K562 (cell line): ENCODE results near the gene WASF2. TPM values are rescaled to one million over a fixed set of nuclear protein-coding genes. Genes with fewer than 3 reads are reported as not detected.
A peak's percentile ranks its signal among the peaks of the same experiment; 100 is the strongest.

Experiments
- ARNT ChIP-seq, 2 experiments: fragments of 450-650 bp; IDR thresholded peaks; 2 replicates each; pipeline ENCODE4 v1.6.1; 2016; ENCODE audit warnings: mild to moderate bottlenecking in 1 of 2
- CBFB ChIP-seq: sonication (generic); formaldehyde crosslinking; IDR thresholded peaks from 2 replicates; pipeline ENCODE4 v1.4.0; 2020; ENCODE audit warnings: mild to moderate bottlenecking, missing genetic modification reagents
- E2F6 ChIP-seq, 2 experiments: IDR thresholded peaks; 2 replicates each; pipeline ENCODE4 v1.6.1; 2011; ENCODE audit warnings: borderline replicate concordance in 1 of 2, control low read depth in 1 of 2, low read depth in 1 of 2, low read length in 1 of 2, mild to moderate bottlenecking in 1 of 2, mixed read lengths in 1 of 2, moderate library complexity in 1 of 2; ENCODE audit not compliant: insufficient read depth in 1 of 2, insufficient read length in 1 of 2, poor library complexity in 1 of 2, severe bottlenecking in 1 of 2; ENCODE audit errors: extremely low read depth in 1 of 2
- E4F1 ChIP-seq: fragments of 250-450 bp; sonication (Bioruptor Pico); IDR thresholded peaks from 2 replicates; pipeline ENCODE4 v1.5.0; 2021; ENCODE audit warnings: mild to moderate bottlenecking, borderline replicate concordance
- ETS1 ChIP-seq: conservative IDR thresholded peaks from 2 replicates; pipeline ENCODE4 v1.6.1; 2011; ENCODE audit warnings: low read depth, mild to moderate bottlenecking, low read length; ENCODE audit not compliant: control insufficient read depth
- FOXJ3 ChIP-seq: sonication (generic); formaldehyde crosslinking; IDR thresholded peaks from 2 replicates; pipeline ENCODE4 v1.4.0; 2020; ENCODE audit warnings: mild to moderate bottlenecking, missing genetic modification reagents
- ILK ChIP-seq: fragments of 450-650 bp; IDR thresholded peaks from 2 replicates; pipeline ENCODE4 v1.6.1; 2016; ENCODE audit warnings: missing genetic modification characterization, low read depth, mild to moderate bottlenecking, missing compliant biosample characterization, moderate library complexity, borderline replicate concordance
- LARP7 ChIP-seq: fragments of 450-650 bp; IDR thresholded peaks from 2 replicates; pipeline ENCODE4 v1.6.1; 2016
- LCOR ChIP-seq: sonication (generic); formaldehyde crosslinking; IDR thresholded peaks from 2 replicates; pipeline ENCODE4 v1.8.0; 2022; ENCODE audit warnings: mild to moderate bottlenecking, missing genetic modification reagents
- MTF1 ChIP-seq: fragments of 250-450 bp; sonication (Bioruptor Pico); IDR thresholded peaks from 2 replicates; pipeline ENCODE4 v1.9.0; 2021; ENCODE audit warnings: moderate library complexity, mild to moderate bottlenecking, inconsistent platforms, borderline replicate concordance
- PURB ChIP-seq: sonication (generic); formaldehyde crosslinking; IDR thresholded peaks from 2 replicates; pipeline ENCODE4 v1.9.0; 2021; ENCODE audit warnings: low read depth, mild to moderate bottlenecking, missing genetic modification reagents
- STAT6 ChIP-seq: sonication (generic); formaldehyde crosslinking; IDR thresholded peaks from 2 replicates; pipeline ENCODE4 v1.8.1; 2023; ENCODE audit warnings: mild to moderate bottlenecking, missing genetic modification reagents
- ZBTB2 ChIP-seq: fragments of 450-650 bp; IDR thresholded peaks from 2 replicates; pipeline ENCODE4 v1.6.1; 2016; ENCODE audit warnings: antibody characterized with exemption
- ZFP30 ChIP-seq: fragments of 250-450 bp; sonication (Bioruptor Pico); IDR thresholded peaks from 2 replicates; pipeline ENCODE4 v1.8.0; 2022; ENCODE audit warnings: moderate library complexity, mild to moderate bottlenecking, inconsistent platforms, borderline replicate concordance
- ZNF655 ChIP-seq: fragments of 250-450 bp; sonication (Bioruptor Pico); IDR thresholded peaks from 2 replicates; pipeline ENCODE4 v1.5.0; 2021
- polyA plus RNA-seq, 8 experiments: library from polyadenylated mRNA; depleted of rRNA in 4 of 8; stranded (reverse) in 5 of 8; unstranded in 3 of 8; fragments of >200 nt; fragmentation: Nextera tagmentation in 2 of 8; fragmentation: Illumina TruSeq in 1 of 8; extraction: Ambion mirVana in 2 of 8; extraction: Trizol in 1 of 8; gene quantifications; 2 replicates each; pipeline versions ENCODE4 v1.2.1 to v1.2.3, GENCODE V29; 2011 to 2014; ENCODE audit warnings: inconsistent platforms in 1 of 8, missing spikeins in 1 of 8
- total RNA-seq, 7 experiments: library from RNA; depleted of rRNA in 6 of 7; stranded (reverse); fragments of >200 nt in 6 of 7; fragmentation: Illumina TruSeq in 2 of 7; extraction: Trizol in 2 of 7; gene quantifications; 2 replicates each; pipeline versions ENCODE4 v1.2.1 to v1.2.3, GENCODE V29; 2011 to 2021; ENCODE audit warnings: low replicate concordance in 1 of 7

Gene WASF2
- total and polyA plus RNA-seq, 9 of the 15 experiments (the other 6 are each of a cell fraction or from before 2014, with no cell fraction given) = 8.2 to 163 (median 31.2) TPM

GRCh38 chr1:27428316-27429028 is 61.5 kb downstream of the WASF2 start (continued):
- TF ChIP-seq ZBTB2 (peak; percentile 87; the same call in 1 of the 2 replicates), E2F6 (IDR thresholded peaks at IDR 0.05; ENCODE audit: borderline replicate concordance in 1 of 2, extremely low read depth in 1 of 2, insufficient read depth in 1 of 2, insufficient read length in 1 of 2, low read depth in 1 of 2, low read length in 1 of 2, poor library complexity in 1 of 2, severe bottlenecking in 1 of 2) (peak; percentile 35 to 71), CBFB (CRISPR knock-in tag) (no peak), MTF1 (CRISPR knock-in tag) (no peak), STAT6 (CRISPR knock-in tag) (no peak), LARP7 (no peak), ZNF655 (CRISPR knock-in tag) (no peak), LCOR (CRISPR knock-in tag) (0 out of 2 replicates have a peak, but pooled peaks have one; percentile 46), E4F1 (CRISPR knock-in tag) (no peak), ETS1 (no peak), ARNT (IDR thresholded peaks at IDR 0.05) (peak; percentile 59 to 92; a peak in 3 of 4 replicates), ZFP30 (CRISPR knock-in tag) (no peak), FOXJ3 (CRISPR knock-in tag) (no peak), PURB (CRISPR knock-in tag) (no peak), ILK (tag) (no peak)
